H1 (cell line): ENCODE results near the gene ADAM19. TPM values are rescaled to one million over a fixed set of nuclear protein-coding genes. Genes with fewer than 3 reads are reported as not detected.

Experiments
- CTCF ChIA-PET: fragments of 300-600 bp; sonication (Branson Sonifier 250); formaldehyde crosslinking; loops from one replicate; lab custom pipeline; 2021; ENCODE audit not compliant: partially characterized antibody; lab: Charles Lee
- POLR2A ChIA-PET: fragments of 300-600 bp; sonication (Branson Sonifier 250); formaldehyde crosslinking; loops from one replicate; lab custom pipeline; 2021; ENCODE audit warnings: inconsistent platforms; ENCODE audit not compliant: partially characterized antibody; lab: Charles Lee
- DNase-seq, 2 experiments: peaks; one replicate each; pipeline versions ENCODE4 v3.0.0 to v3.0.0-alpha.2; 2010 to 2022; ENCODE audit warnings: low spot score in 2 of 2, low read depth in 1 of 2, mixed read lengths in 1 of 2
- FAIRE-seq: peaks from 2 replicates; lab custom pipeline; 2011; peaks lifted over from hg19 to GRCh38; lab: Jason Lieb, UNC
- H2AFZ ChIP-seq: 2 replicates; pipeline ENCODE4 v1.8.1; 2012; ENCODE audit warnings: low read length, inconsistent platforms
- H2AK5ac ChIP-seq: 2 replicates; pipeline ENCODE4 v1.6.1; 2013; ENCODE audit warnings: low read depth, low read length
- H2BK120ac ChIP-seq: replicated peaks from 2 replicates; pipeline ENCODE3; 2013; ENCODE audit warnings: low read depth, low read length, inconsistent platforms
- H2BK12ac ChIP-seq: 2 replicates; pipeline ENCODE4 v1.6.1; 2013; ENCODE audit warnings: low read depth, low read length
- H2BK15ac ChIP-seq: 2 replicates; pipeline ENCODE4 v1.6.1; 2013; ENCODE audit warnings: low read length
- H2BK20ac ChIP-seq: 2 replicates; pipeline ENCODE4 v1.6.1; 2013; ENCODE audit warnings: low read length
- H2BK5ac ChIP-seq: 2 replicates; pipeline ENCODE4 v1.6.1; 2013; ENCODE audit warnings: low read depth, low read length
- H3K14ac ChIP-seq: 2 replicates; pipeline ENCODE4 v1.6.1; 2013; ENCODE audit warnings: inconsistent platforms; ENCODE audit not compliant: insufficient read length
- H3K18ac ChIP-seq: 2 replicates; pipeline ENCODE4 v1.6.1; 2013; ENCODE audit warnings: low read length; ENCODE audit errors: extremely low read depth
- H3K23ac ChIP-seq: 2 replicates; pipeline ENCODE4 v1.6.1; 2013; ENCODE audit warnings: inconsistent platforms; ENCODE audit not compliant: insufficient read length
- H3K23me2 ChIP-seq: 2 replicates; pipeline ENCODE4 v1.6.1; 2013; ENCODE audit warnings: low read depth, low read length
- H3K27ac ChIP-seq: 2 replicates; pipeline ENCODE4 v1.6.1; 2011; ENCODE audit warnings: low read depth, low read length, inconsistent platforms
- H3K27me3 ChIP-seq, 4 experiments: replicated peaks in 1 of 4; 1 replicate in 1 of 4; 2 replicates in 3 of 4; pipeline versions ENCODE4 v1.6.1 to v1.8.1; 2011 to 2013; ENCODE audit warnings: low read length in 3 of 4, mild to moderate bottlenecking in 3 of 4, inconsistent platforms in 2 of 4, mixed read lengths in 2 of 4, moderate library complexity in 1 of 4; ENCODE audit not compliant: control insufficient read depth in 3 of 4, insufficient read depth in 3 of 4; ENCODE audit errors: extremely low read depth in 1 of 4
- H3K36me3 ChIP-seq, 4 experiments: 2 replicates each; pipeline versions ENCODE4 v1.6.1 to v1.8.1; 2011 to 2013; ENCODE audit warnings: mild to moderate bottlenecking in 4 of 4, low read length in 3 of 4, moderate library complexity in 2 of 4, control low read depth in 1 of 4, inconsistent platforms in 1 of 4; ENCODE audit not compliant: insufficient read depth in 4 of 4, control insufficient read depth in 2 of 4
- H3K4ac ChIP-seq: replicated peaks from 2 replicates; pipeline ENCODE3; 2013; ENCODE audit warnings: low read length, low read depth, mixed read lengths, inconsistent platforms; ENCODE audit not compliant: insufficient read length
- H3K4me1 ChIP-seq, 4 experiments: replicated peaks in 1 of 4; 1 replicate in 1 of 4; 2 replicates in 3 of 4; pipeline versions ENCODE4 v1.6.1 to v1.8.1; 2011 to 2013; ENCODE audit warnings: low read length in 3 of 4, inconsistent platforms in 2 of 4, mixed read lengths in 1 of 4; ENCODE audit not compliant: insufficient read depth in 4 of 4, control insufficient read depth in 3 of 4
- H3K4me2 ChIP-seq, 2 experiments: 2 replicates each; pipeline versions ENCODE4 v1.6.1 to v1.8.1; 2011 to 2013; ENCODE audit warnings: low read depth in 2 of 2, low read length in 2 of 2, control low read depth in 1 of 2, inconsistent platforms in 1 of 2, mild to moderate bottlenecking in 1 of 2; ENCODE audit not compliant: insufficient read depth in 1 of 2
- H3K4me3 ChIP-seq, 4 experiments: fragments of 200-600, 300-600 bp in 1 of 4; sonication (generic), shearing (Covaris generic), sonication (Bioruptor Twin) in 1 of 4; 2 replicates each; pipeline versions ENCODE4 v1.5.1 to v1.8.1; 2011 to 2016; ENCODE audit warnings: low read length in 4 of 4, low read depth in 3 of 4, control low read depth in 2 of 4, inconsistent platforms in 2 of 4, mild to moderate bottlenecking in 2 of 4, mixed read lengths in 1 of 4, moderate library complexity in 1 of 4; ENCODE audit not compliant: insufficient read depth in 2 of 4; ENCODE audit errors: extremely low read depth in 1 of 4
- H3K56ac ChIP-seq: replicated peaks from 2 replicates; pipeline ENCODE3; 2013; ENCODE audit warnings: low read depth, mild to moderate bottlenecking, mixed read lengths, low read length, inconsistent platforms; ENCODE audit not compliant: insufficient read length
- H3K79me1 ChIP-seq: 2 replicates; pipeline ENCODE4 v1.6.1; 2013; ENCODE audit warnings: low read depth, low read length, control low read depth
- H3K79me2 ChIP-seq, 2 experiments: 2 replicates each; pipeline versions ENCODE4 v1.6.1 to v1.8.1; 2012 to 2013; ENCODE audit warnings: low read length in 2 of 2, mild to moderate bottlenecking in 2 of 2, inconsistent platforms in 1 of 2; ENCODE audit not compliant: insufficient read depth in 2 of 2, control insufficient read depth in 1 of 2
- H3K9ac ChIP-seq, 4 experiments: replicated peaks in 1 of 4; 1 replicate in 1 of 4; 2 replicates in 3 of 4; pipeline versions ENCODE4 v1.6.1 to v1.8.1; 2011 to 2013; ENCODE audit warnings: low read depth in 3 of 4, low read length in 3 of 4, control low read depth in 2 of 4, mild to moderate bottlenecking in 2 of 4, moderate library complexity in 2 of 4, inconsistent platforms in 1 of 4; ENCODE audit errors: extremely low read depth in 1 of 4
- H3K9me3 ChIP-seq, 2 experiments: 2 replicates each; pipeline versions ENCODE4 v1.6.1 to v1.8.1; 2012 to 2013; ENCODE audit warnings: mild to moderate bottlenecking in 2 of 2, moderate library complexity in 2 of 2, control low read depth in 1 of 2, inconsistent platforms in 1 of 2, low read depth in 1 of 2, low read length in 1 of 2, mixed read lengths in 1 of 2; ENCODE audit not compliant: insufficient read depth in 2 of 2
- H4K20me1 ChIP-seq, 2 experiments: replicated peaks in 1 of 2; 2 replicates each; pipeline versions ENCODE3 to v1.8.1; 2011 to 2013; ENCODE audit warnings: inconsistent platforms in 2 of 2, low read length in 2 of 2, mild to moderate bottlenecking in 1 of 2; ENCODE audit not compliant: insufficient read depth in 2 of 2, control insufficient read depth in 1 of 2
- H4K5ac ChIP-seq: 2 replicates; pipeline ENCODE4 v1.6.1; 2013; ENCODE audit warnings: low read length, low read depth, mixed read lengths, inconsistent platforms; ENCODE audit not compliant: insufficient read length
- H4K8ac ChIP-seq: 2 replicates; pipeline ENCODE4 v1.8.0; 2013; ENCODE audit warnings: mild to moderate bottlenecking, moderate library complexity, low read length, inconsistent platforms; ENCODE audit not compliant: insufficient read depth; ENCODE audit errors: extremely low read depth
- H4K91ac ChIP-seq: replicated peaks from 2 replicates; pipeline ENCODE3; 2013; ENCODE audit warnings: low read length, mixed read lengths, inconsistent platforms; ENCODE audit not compliant: insufficient read length
- CBX5 ChIP-seq: fragments of 300-800, 300-1000 bp; sonication (generic); IDR thresholded peaks from 2 replicates; pipeline ENCODE4 v1.7.1; 2016; ENCODE audit warnings: antibody characterized with exemption, low read length, low read depth
- CHD1 ChIP-seq: IDR thresholded peaks from 2 replicates; pipeline ENCODE4 v1.6.1; 2012; ENCODE audit warnings: low read depth, low read length, improper control_type of control experiment
- CTCF ChIP-seq, 3 experiments: IDR thresholded peaks; 1 replicate in 2 of 3; 2 replicates in 1 of 3; pipeline versions ENCODE4 v1.5.1 to v1.6.1; 2011; ENCODE audit warnings: low read length in 3 of 3, mild to moderate bottlenecking in 3 of 3, inconsistent platforms in 2 of 3, low read depth in 1 of 3, moderate library complexity in 1 of 3; ENCODE audit not compliant: insufficient read depth in 1 of 3; ENCODE audit errors: control extremely low read depth in 1 of 3
- KDM4A ChIP-seq: IDR thresholded peaks from one replicate; pipeline ENCODE4 v1.7.1; 2012; ENCODE audit warnings: low read depth, mild to moderate bottlenecking, moderate library complexity, low read length, inconsistent platforms; ENCODE audit not compliant: severe bottlenecking
- KDM5A ChIP-seq: fragments of 200-600 bp; IDR thresholded peaks from 2 replicates; pipeline ENCODE4 v1.7.1; 2012; ENCODE audit warnings: mild to moderate bottlenecking, low read length, inconsistent platforms, mixed read lengths
- POLR2A ChIP-seq, 2 experiments: IDR thresholded peaks; 1 replicate in 1 of 2; 2 replicates in 1 of 2; pipeline ENCODE4 v1.6.1; 2011; ENCODE audit warnings: low read depth in 2 of 2, low read length in 2 of 2, mild to moderate bottlenecking in 2 of 2; ENCODE audit errors: control extremely low read depth in 1 of 2
- RFX5 ChIP-seq: IDR thresholded peaks from 2 replicates; pipeline ENCODE4 v1.6.1; 2011; ENCODE audit warnings: low read depth, low read length, improper control_type of control experiment, borderline replicate concordance
- SIN3A ChIP-seq, 2 experiments: IDR thresholded peaks in 1 of 2; conservative IDR thresholded peaks in 1 of 2; 2 replicates each; pipeline ENCODE4 v1.6.1; 2011 to 2012; ENCODE audit warnings: low read length in 2 of 2, improper control_type of control experiment in 1 of 2, low read depth in 1 of 2, mild to moderate bottlenecking in 1 of 2
- SUZ12 ChIP-seq: fragments of 200-600 bp; sonication (generic); IDR thresholded peaks from 2 replicates; pipeline ENCODE4 v1.6.1; 2012; ENCODE audit warnings: mild to moderate bottlenecking, inconsistent platforms, low read length, moderate library complexity, mixed read lengths
- TAF7 ChIP-seq: optimal IDR thresholded peaks from 2 replicates; pipeline ENCODE3; 2011; ENCODE audit warnings: low read depth, mild to moderate bottlenecking, inconsistent platforms, low read length, moderate library complexity, borderline replicate concordance
- TBP ChIP-seq: IDR thresholded peaks from 2 replicates; pipeline ENCODE4 v1.6.1; 2011; ENCODE audit warnings: low read depth, low read length, improper control_type of control experiment
- WGBS, 2 experiments: shearing (Covaris generic) in 1 of 2; methylation state at CpG; one replicate each; pipeline versions ENCODE4 v1.1.6 to v1.1.7; 2013 to 2015; ENCODE audit warnings: low lambda C conversion rate in 2 of 2, mixed read lengths in 2 of 2, inconsistent platforms in 1 of 2, low coverage in 1 of 2, missing lambda C conversion rate in 1 of 2; ENCODE audit not compliant: insufficient replicate concordance in 2 of 2, insufficient coverage in 1 of 2, insufficient read length in 1 of 2; ENCODE audit errors: extremely low coverage in 1 of 2, missing lambda C conversion rate in 1 of 2; 5-methylcytosine and 5-hydroxymethylcytosine counted together
- polyA plus RNA-seq, 7 experiments: library from polyadenylated mRNA; depleted of rRNA in 3 of 7; stranded (reverse) in 5 of 7; unstranded in 2 of 7; fragments of >200 nt in 5 of 7; fragments of 200-250 nt in 2 of 7; gene quantifications; 1 replicate in 5 of 7; 2 replicates in 1 of 7; 4 replicates in 1 of 7; pipeline versions ENCODE4 v1.2.1 to v1.2.3, GENCODE V29; 2011 to 2013; ENCODE audit warnings: missing spikeins in 2 of 7, mixed read lengths in 2 of 7
- total RNA-seq: library from RNA; stranded (reverse); fragmentation: NEBNext Ultra II Directional; extraction: Animal tissue kit (Norgen Biotek cat#: 25700); gene quantifications from 2 replicates; pipeline ENCODE4 v1.2.1, GENCODE V29; 2021

Gene ADAM19
- total and polyA plus RNA-seq, 2 of the 8 experiments (the other 6 are each of a cell fraction or from before 2014, with no cell fraction given) = 6.5 to 22.7 TPM

- Histone ChIP-seq H2AK5ac (no peak overlapping the region), H2AFZ (no peak overlapping the region), H3K23me2 (0 out of 2 replicates have a peak, but pooled peaks cover 2% of the 10 kb centered on the region), H3K4me2 (no peak overlapping the region), H3K79me2 (no peaks in the 10 kb centered on the region), H3K14ac (no peak overlapping the region), H3K18ac (no peak overlapping the region), H3K9ac (no peak overlapping the region), H2BK12ac (no peak overlapping the region), H3K4me1 (no peaks in the 10 kb centered on the region), H2BK5ac (no peak overlapping the region), H2BK15ac (no peak overlapping the region), H3K4ac (no peak overlapping the region), H3K79me1 (no peaks in the 10 kb centered on the region), H2BK20ac (no peak overlapping the region), H4K5ac (no peak overlapping the region), H3K23ac (no peak overlapping the region), H3K56ac (no peak overlapping the region), H4K91ac (no peak overlapping the region), H2BK120ac (no peak overlapping the region), H3K27ac (no peak overlapping the region), H3K27me3 (no peaks in the 10 kb centered on the region), H4K8ac (no peak overlapping the region), H4K20me1 (no peaks in the 10 kb centered on the region), H3K9me3 (no peaks in the 10 kb centered on the region), H3K36me3 (no peaks in the 10 kb centered on the region), H3K4me3 (no peak overlapping the region)
- FAIRE-seq = no peak
- no peak for DNase-seq
- WGBS, 2 experiments = 91% methylated on average over 2 of the region's 2 CpGs; no CpG with 5 or more reads in 1 of the 2 experiments
- ChIA-PET CTCF (no interaction called here), POLR2A (no interaction called here)
- TF ChIP-seq TAF7 = no peak
- TF ChIP-seq KDM4A = no peak
- TF ChIP-seq KDM5A = no peak
- TF ChIP-seq SIN3A (conservative IDR thresholded peaks at IDR 0.05 in 1 of 2, IDR thresholded peaks at IDR 0.05 in 1 of 2; ENCODE audit: low read depth in 1 of 2, low read length in 2 of 2) = no peak
- TF ChIP-seq POLR2A (IDR thresholded peaks at IDR 0.05; ENCODE audit: control extremely low read depth in 1 of 2, low read depth in 2 of 2, low read length in 2 of 2) = no peak
- no peak for TF ChIP-seq CTCF (IDR thresholded peaks at IDR 0.05; ENCODE audit: control extremely low read depth in 1 of 3, insufficient read depth in 1 of 3, low read depth in 1 of 3, low read length in 3 of 3)
- no peak for TF ChIP-seq SUZ12
- TF ChIP-seq TBP = no peak
- no peak for TF ChIP-seq CHD1
- TF ChIP-seq RFX5 = no peak
- no peak for TF ChIP-seq CBX5
These were observed 22.9 kb upstream of the ADAM19 start for GRCh38 chr5:157598350-157598936.
